ENCODE measurements around the gene CHN1.

CHN1 gene

DNA sequence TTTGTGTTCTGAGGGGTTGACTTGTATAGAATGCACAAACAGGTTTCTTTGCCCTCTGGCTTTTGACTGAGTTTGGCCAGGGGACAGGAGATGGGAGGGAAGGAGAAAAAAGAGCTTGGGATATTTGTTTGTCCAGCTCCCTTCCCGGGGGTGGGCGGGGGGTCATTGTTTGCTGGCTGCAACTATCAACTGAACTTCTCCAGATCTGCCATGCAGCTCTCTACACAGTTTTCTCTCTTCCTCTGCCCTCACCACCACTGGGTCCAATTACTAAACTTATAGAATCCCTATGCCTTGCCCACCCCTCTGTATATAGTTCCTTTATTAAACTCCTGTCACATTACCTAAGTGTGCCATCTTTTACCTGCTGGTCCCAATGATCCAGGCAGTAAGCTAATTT is 32.8 kb upstream of the CHN1 start:
- DNase-seq (ENCODE audit: low spot score) = no peak
- H3K27ac ChIP-seq = no peak overlapping the region
- TF ChIP-seq, protein P1, sequence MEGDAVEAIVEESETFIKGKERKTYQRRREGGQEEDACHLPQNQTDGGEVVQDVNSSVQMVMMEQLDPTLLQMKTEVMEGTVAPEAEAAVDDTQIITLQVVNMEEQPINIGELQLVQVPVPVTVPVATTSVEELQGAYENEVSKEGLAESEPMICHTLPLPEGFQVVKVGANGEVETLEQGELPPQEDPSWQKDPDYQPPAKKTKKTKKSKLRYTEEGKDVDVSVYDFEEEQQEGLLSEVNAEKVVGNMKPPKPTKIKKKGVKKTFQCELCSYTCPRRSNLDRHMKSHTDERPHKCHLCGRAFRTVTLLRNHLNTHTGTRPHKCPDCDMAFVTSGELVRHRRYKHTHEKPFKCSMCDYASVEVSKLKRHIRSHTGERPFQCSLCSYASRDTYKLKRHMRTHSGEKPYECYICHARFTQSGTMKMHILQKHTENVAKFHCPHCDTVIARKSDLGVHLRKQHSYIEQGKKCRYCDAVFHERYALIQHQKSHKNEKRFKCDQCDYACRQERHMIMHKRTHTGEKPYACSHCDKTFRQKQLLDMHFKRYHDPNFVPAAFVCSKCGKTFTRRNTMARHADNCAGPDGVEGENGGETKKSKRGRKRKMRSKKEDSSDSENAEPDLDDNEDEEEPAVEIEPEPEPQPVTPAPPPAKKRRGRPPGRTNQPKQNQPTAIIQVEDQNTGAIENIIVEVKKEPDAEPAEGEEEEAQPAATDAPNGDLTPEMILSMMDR (IDR thresholded peaks at IDR 0.05) = no peak
- no peak overlapping the region for H3K4me3 ChIP-seq

DNA sequence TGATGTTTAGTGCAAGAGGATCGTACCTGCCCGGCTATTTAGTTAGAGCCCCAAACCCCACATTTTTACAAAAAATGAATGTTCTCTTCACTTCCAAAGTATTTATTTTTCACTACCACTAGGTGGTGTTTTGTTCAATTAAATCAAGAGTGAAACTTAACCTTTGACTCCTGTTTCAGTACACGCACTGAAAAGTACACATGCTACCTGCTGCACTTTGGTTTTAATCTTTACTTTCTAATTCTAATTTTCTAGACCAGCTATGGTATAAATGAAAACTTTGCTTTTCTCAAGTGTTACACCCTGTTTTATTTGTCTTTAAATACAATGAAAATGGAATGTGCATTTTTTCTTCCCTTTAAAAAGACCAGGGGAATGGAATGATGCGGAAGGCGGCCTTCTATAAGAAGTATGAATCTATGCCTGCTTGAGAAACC is 31.4 kb upstream of the CHN1 start:
- Histone ChIP-seq H3K27ac (no peak overlapping the region), H3K4me3 (peak overlapping the region; percentile 20)
- TF ChIP-seq, protein P1 (IDR thresholded peaks at IDR 0.05) = no peak
- no peak for DNase-seq (ENCODE audit: low spot score)

DNA sequence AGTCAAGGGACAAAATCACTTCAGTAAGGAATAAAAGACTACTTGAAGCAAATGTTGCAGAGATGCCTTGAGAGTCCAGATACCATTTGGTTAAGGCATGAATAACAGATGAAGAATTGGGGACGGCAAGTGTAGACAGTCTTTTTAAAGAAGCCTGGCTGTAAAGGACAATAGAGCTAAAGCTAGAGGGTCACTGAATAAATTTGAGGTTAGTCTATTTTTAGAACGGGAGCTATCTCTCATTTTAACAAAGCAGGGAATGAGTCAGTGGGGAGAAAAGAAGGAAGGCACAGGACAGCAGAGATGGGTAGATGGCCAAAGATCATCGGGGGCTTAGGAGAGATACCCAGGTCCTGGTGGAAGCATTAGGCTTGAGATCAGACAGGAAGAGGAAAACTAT is 30.6 kb upstream of the CHN1 start:
- Histone ChIP-seq H3K27ac (no peak overlapping the region), H3K4me3 (no peak overlapping the region)
- no peak for DNase-seq (ENCODE audit: low spot score)
- TF ChIP-seq, protein P1 (IDR thresholded peaks at IDR 0.05) = no peak

DNA sequence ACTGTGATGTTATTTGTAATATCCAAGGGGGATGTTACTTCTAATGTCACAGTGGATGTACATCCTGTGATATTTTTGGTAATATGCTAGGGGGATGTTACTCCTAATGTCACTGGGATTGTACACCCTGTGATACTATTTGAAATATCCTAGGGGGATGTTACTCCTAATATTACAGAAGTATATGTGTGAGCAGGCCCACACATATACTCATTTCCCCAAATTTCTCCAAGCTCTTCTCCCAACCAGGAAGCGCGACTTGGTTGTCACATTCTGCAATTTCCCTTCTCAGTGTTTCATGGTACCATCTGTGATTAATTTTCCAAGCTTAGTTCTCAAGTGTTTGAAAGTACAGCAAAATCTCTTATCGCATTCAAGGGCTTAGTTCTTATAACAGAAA is 29.5 kb upstream of the CHN1 start:
- DNase-seq (ENCODE audit: low spot score) = no peak
- TF ChIP-seq, protein P1 (IDR thresholded peaks at IDR 0.05) = no peak
- Histone ChIP-seq H3K27ac (no peak overlapping the region), H3K4me3 (no peak overlapping the region)

DNA sequence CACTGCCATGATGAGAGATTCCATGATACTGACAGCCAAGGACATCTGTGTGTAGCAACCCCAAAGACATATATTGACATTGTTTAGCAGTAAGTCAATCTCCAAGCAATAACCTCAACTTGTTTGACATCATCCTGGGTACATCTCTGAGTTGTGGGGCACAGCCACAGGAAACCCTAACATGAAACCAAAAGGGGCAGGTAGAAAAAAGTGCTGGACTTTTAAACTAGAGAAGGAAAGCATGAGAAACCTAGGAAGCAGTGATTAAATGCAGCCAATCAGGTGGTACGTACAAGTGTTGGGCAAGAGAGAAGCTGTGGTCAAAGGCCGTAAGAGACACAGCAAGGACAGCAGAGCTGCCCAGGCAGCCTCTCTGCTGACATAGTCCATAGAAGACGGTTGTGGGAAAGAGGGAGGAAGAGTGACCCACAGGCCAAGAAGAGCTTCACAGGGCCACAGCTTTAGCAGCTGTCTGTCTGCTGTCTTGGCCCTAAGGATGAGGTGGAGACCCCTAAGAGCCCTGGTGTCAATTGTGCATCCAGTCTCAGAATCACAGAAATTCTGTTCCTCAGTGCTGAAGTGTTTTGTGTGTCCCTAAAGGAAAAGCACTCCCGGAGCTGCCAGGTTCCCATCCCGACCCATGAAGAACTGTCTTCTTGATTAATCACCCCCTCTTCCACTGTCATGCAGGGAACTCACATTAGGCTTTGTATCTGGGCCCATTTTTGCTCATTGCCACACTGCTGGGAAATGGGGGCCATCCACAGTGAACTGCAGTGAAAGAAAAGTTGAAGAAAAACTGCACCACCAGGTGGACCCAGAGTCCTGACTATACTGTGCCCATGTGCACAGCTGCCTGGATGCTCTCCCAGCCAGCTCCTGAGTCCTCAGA is 25.4 kb upstream of the CHN1 start:
- DNase-seq (ENCODE audit: low spot score) = no peak
- TF ChIP-seq, protein P1 (IDR thresholded peaks at IDR 0.05) = no peak
- H3K27ac ChIP-seq = no peak overlapping the region
- no peak overlapping the region for H3K4me3 ChIP-seq

DNA sequence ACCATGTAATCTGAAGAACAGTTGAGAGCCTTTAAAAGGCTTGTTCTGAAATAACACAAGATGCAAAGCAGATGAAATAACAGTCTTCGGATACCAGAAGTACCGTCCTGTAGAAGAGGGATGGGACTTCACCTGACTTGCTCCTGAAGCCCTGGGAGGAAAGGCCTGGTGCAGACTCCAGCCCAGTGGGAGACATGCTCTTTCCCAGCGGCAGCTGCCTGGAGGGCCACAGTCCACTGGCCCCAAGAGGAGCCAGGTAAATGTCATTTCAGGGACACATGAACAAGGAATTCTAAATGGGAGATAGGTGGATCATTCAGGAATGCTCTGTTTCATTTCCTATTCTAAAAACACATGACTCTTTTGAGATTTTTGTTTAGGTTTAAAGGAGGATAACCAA is 22.6 kb upstream of the CHN1 start:
- H3K27ac ChIP-seq = peak overlapping the region; percentile 27 to 65
- DNase-seq (ENCODE audit: low spot score) = no peak
- H3K4me3 ChIP-seq = no peak overlapping the region
- TF ChIP-seq, protein P1 (IDR thresholded peaks at IDR 0.05) = no peak

DNA sequence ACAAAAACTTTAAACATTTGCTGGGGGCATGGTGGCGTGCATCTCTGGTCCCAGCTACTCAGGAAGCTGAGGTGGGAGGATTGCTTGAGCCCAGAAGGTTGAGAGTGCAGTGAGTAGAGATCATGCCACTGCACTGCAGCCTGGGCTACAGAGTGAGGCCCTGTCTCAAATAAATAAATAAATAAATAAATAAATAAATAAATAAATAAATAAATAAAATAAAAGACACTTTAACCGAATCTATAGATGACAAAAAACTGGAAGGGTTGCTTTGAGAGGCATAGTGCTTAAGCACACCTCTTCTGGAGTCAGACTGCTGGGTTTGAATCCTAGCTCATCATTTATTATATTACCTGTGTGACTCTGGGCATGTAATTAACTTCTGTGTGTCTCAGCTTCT is 21.2 kb upstream of the CHN1 start:
- Histone ChIP-seq H3K4me3 (no peak overlapping the region), H3K27ac (no peak overlapping the region)
- TF ChIP-seq, protein P1 (IDR thresholded peaks at IDR 0.05) = no peak
- DNase-seq (ENCODE audit: low spot score) = no peak
